Activated CD4-positive, alpha-beta T cell treated with anti-CD3 and anti-CD28 coated beads for 24 hours (primary cell): ENCODE measurements around the gene GRXCR2.
"Not testable (repeated sequence)": the region's sequence is repeated elsewhere in the genome, so short reads cannot be mapped to it uniquely, and the experiment has no call there.

Experiments
- DNase-seq, 2 donors: peaks; one replicate each; pipeline ENCODE4 v3.0.0-alpha.2; 2020; ENCODE audit warnings: low read depth in 2 of 2

Gene GRXCR2

GRCh38 chr5:145887217-145887616, 14.4 kb upstream of the GRXCR2 start:
- no peak for DNase-seq

- DNase-seq = no peak
Observed at GRCh38 chr5:145874765-145875164, 2.0 kb upstream of the GRXCR2 start.

- DNase-seq = no peak
Observed at GRCh38 chr5:145872486-145872885, 328 bp downstream of the GRXCR2 start.

GRCh38 chr5:145869753-145870152, 3.1 kb downstream of the GRXCR2 start:
- no peak for DNase-seq

GRCh38 chr5:145867806-145868205, 5.0 kb downstream of the GRXCR2 start:
- no peak for DNase-seq

GRCh38 chr5:145864432-145864831, 8.4 kb downstream of the GRXCR2 start:
- DNase-seq = not testable (repeated sequence)

GRCh38 chr5:145863003-145863402, 9.8 kb downstream of the GRXCR2 start:
- DNase-seq = no peak

GRCh38 chr5:145859897-145860296, 12.9 kb downstream of the GRXCR2 start:
- DNase-seq = no peak

- no peak for DNase-seq
Observed at GRCh38 chr5:145859453-145859852, 13.4 kb downstream of the GRXCR2 start.

GRCh38 chr5:145858959-145859358, 13.9 kb downstream of the GRXCR2 start:
- DNase-seq = no peak

- DNase-seq = no peak
Observed at GRCh38 chr5:145856285-145856818, 16.5 kb downstream of the GRXCR2 start.

GRCh38 chr5:145855763-145856267, 17.0 kb downstream of the GRXCR2 start:
- no peak for DNase-seq

GRCh38 chr5:145854651-145855258, 18.1 kb downstream of the GRXCR2 start:
- DNase-seq = no peak

- no peak for DNase-seq
Observed at GRCh38 chr5:145853781-145854376, 18.9 kb downstream of the GRXCR2 start.

- no peak for DNase-seq
Observed at GRCh38 chr5:145852990-145853389, 19.8 kb downstream of the GRXCR2 start.

- no peak for DNase-seq
Observed at GRCh38 chr5:145848854-145849253, 24.0 kb downstream of the GRXCR2 start.

- DNase-seq = no peak
Observed at GRCh38 chr5:145847499-145848497, 25.0 kb downstream of the GRXCR2 start.

- no peak for DNase-seq
Observed at GRCh38 chr5:145846081-145846480, 26.7 kb downstream of the GRXCR2 start.

- DNase-seq = no peak
Observed at GRCh38 chr5:145841299-145841698, 31.5 kb downstream of the GRXCR2 start.

GRCh38 chr5:145840458-145841132, 32.2 kb downstream of the GRXCR2 start:
- DNase-seq = no peak

- no peak for DNase-seq
Observed at GRCh38 chr5:145838276-145838675, 34.5 kb downstream of the GRXCR2 start.

- DNase-seq = not testable (repeated sequence)
Observed at GRCh38 chr5:145836241-145836640, 36.6 kb downstream of the GRXCR2 start.
